ENCODE measurements around the gene CMTR1.

The CMTR1 gene

GRCh38 chr6:37477191-37477590 is 44.2 kb downstream of the CMTR1 start:
- in situ Hi-C loops (cut with HindIII; ENCODE audit: low sequenced_read_pairs): no loop called here

- in situ Hi-C loops (cut with HindIII; ENCODE audit: low sequenced_read_pairs): no loop called here
Observed at GRCh38 chr6:37477656-37478435, 44.8 kb downstream of the CMTR1 start.

- in situ Hi-C loops (cut with HindIII; ENCODE audit: low sequenced_read_pairs): no loop called here
Observed at GRCh38 chr6:37478827-37479226, 45.8 kb downstream of the CMTR1 start.

GRCh38 chr6:37479266-37479854 is 46.3 kb downstream of the CMTR1 start:
- in situ Hi-C loops (cut with HindIII; ENCODE audit: low sequenced_read_pairs): no loop called here

- in situ Hi-C loops (cut with HindIII; ENCODE audit: low sequenced_read_pairs): no loop called here
Observed at GRCh38 chr6:37480118-37480736, 47.2 kb downstream of the CMTR1 start.

GRCh38 chr6:37480951-37481534 is 48.0 kb downstream of the CMTR1 start:
- in situ Hi-C loops (cut with HindIII; ENCODE audit: low sequenced_read_pairs): no loop called here

- in situ Hi-C loops (cut with HindIII; ENCODE audit: low sequenced_read_pairs): no loop called here
Observed at GRCh38 chr6:37481711-37482605, 48.9 kb downstream of the CMTR1 start.

- in situ Hi-C loops (cut with HindIII; ENCODE audit: low sequenced_read_pairs): no loop called here
Observed at GRCh38 chr6:37482606-37483251, 49.7 kb downstream of the CMTR1 start.

- in situ Hi-C loops (cut with HindIII; ENCODE audit: low sequenced_read_pairs): no loop called here
Observed at GRCh38 chr6:37483252-37483901, 50.4 kb downstream of the CMTR1 start.

- in situ Hi-C loops (cut with HindIII; ENCODE audit: low sequenced_read_pairs): no loop called here
Observed at GRCh38 chr6:37483917-37484785, 51.1 kb downstream of the CMTR1 start.

- in situ Hi-C loops (cut with HindIII; ENCODE audit: low sequenced_read_pairs): no loop called here
Observed at GRCh38 chr6:37484786-37485170, 51.8 kb downstream of the CMTR1 start.

GRCh38 chr6:37485291-37485702 is 52.3 kb downstream of the CMTR1 start:
- in situ Hi-C loops (cut with HindIII; ENCODE audit: low sequenced_read_pairs): no loop called here

GRCh38 chr6:37486121-37486839 is 53.3 kb downstream of the CMTR1 start:
- in situ Hi-C loops (cut with HindIII; ENCODE audit: low sequenced_read_pairs): no loop called here

- in situ Hi-C loops (cut with HindIII; ENCODE audit: low sequenced_read_pairs): no loop called here
Observed at GRCh38 chr6:37487591-37488380, 54.8 kb downstream of the CMTR1 start.

- in situ Hi-C loops (cut with HindIII; ENCODE audit: low sequenced_read_pairs): no loop called here
Observed at GRCh38 chr6:37488476-37488875, 55.5 kb downstream of the CMTR1 start.

- in situ Hi-C loops (cut with HindIII; ENCODE audit: low sequenced_read_pairs): no loop called here
Observed at GRCh38 chr6:37489697-37490336, 56.8 kb downstream of the CMTR1 start.

Data from DLD1 (cell line).